Epithelial cell of umbilical artery (primary cell): ENCODE data around the gene MTHFD1. TPM values are rescaled to one million over a fixed set of nuclear protein-coding genes. Genes with fewer than 3 reads are reported as not detected.

Source experiments
- total RNA-seq: library from RNA; depleted of rRNA; stranded (reverse); fragments of >200 nt; gene quantifications from 2 replicates; pipeline ENCODE4 v1.2.3, GENCODE V29; 2014

Gene MTHFD1
- 38.7 and 66.3 TPM in 2 replicates for total RNA-seq

GRCh38 chr14:64387782-64388532 is at the start of gene MTHFD1:
TSS of gene MTHFD1 (plus strand) at chr14:64388353. CDS start at chr14:64388428, 75 bp downstream.

GRCh38 chr14:64465191-64465822 is 77.2 kb downstream of the MTHFD1 start, which contains the start of gene AKAP5:
TSS of gene AKAP5 (plus strand) at chr14:64465499. CDS start at chr14:64468395, 2,896 bp downstream.

GRCh38 chr14:64503434-64504309 is 115.5 kb downstream of the MTHFD1 start, which contains the start of gene ZBTB25:
TSS of gene ZBTB25 (minus strand) at chr14:64503838. CDS start at chr14:64490533, 13,305 bp downstream.

GRCh38 chr14:64504310-64504896 is 116.2 kb downstream of the MTHFD1 start, which contains the start of gene ZBTB1:
TSS of gene ZBTB1 (plus strand) at chr14:64504770. CDS start at chr14:64521505, 16,735 bp downstream.

Other genes with a start within 250 kb of the MTHFD1 start
- 0.30 TPM in 1 of 2 replicates, not detected in the other for gene ESR2, start 94.0 kb upstream of the MTHFD1 start, total RNA-seq
- gene AKAP5, start 77.1 kb downstream of the MTHFD1 start, total RNA-seq, result 0.65 and 1.2 TPM in 2 replicates
- gene ZBTB25, start 115.5 kb downstream of the MTHFD1 start, total RNA-seq, result 1.9 and 5.9 TPM in 2 replicates
- gene ZBTB1, start 116.4 kb downstream of the MTHFD1 start, total RNA-seq, result 43.5 and 48.7 TPM in 2 replicates
- 2.9 and 3.6 TPM in 2 replicates for gene HSPA2, start 152.4 kb downstream of the MTHFD1 start, total RNA-seq
- gene PPP1R36, start 161.6 kb downstream of the MTHFD1 start, total RNA-seq, result 0.32 and 0.61 TPM in 2 replicates